ENCODE data around the gene FETUB.

GRCh38 chr3:186636536-186636935 is 3.7 kb upstream of the FETUB start:
- TF ChIP-seq CTCF (IDR thresholded peaks at IDR 0.05), result no peak
- no peak for TF ChIP-seq JUN (IDR thresholded peaks at IDR 0.05)
- TF ChIP-seq ELK1 (IDR thresholded peaks at IDR 0.05; ENCODE audit: low read depth, low read length), result no peak
- no peak for TF ChIP-seq RFX5 (IDR thresholded peaks at IDR 0.05)
- TF ChIP-seq POLR2A (IDR thresholded peaks at IDR 0.05; ENCODE audit: low read length), result no peak
